K562 (cell line): Measurements from ENCODE around the gene MBD4. TPM values are rescaled to one million over a fixed set of nuclear protein-coding genes. Genes with fewer than 3 reads are reported as not detected.

Experiments used
- CBX3 ChIP-seq, 2 experiments: IDR thresholded peaks; 1 replicate in 1 of 2; 2 replicates in 1 of 2; pipeline ENCODE4 v1.6.1; 2012; ENCODE audit warnings: inconsistent platforms in 2 of 2, low read length in 2 of 2, borderline replicate concordance in 1 of 2, control low read depth in 1 of 2
- CHD7 ChIP-seq: fragments of 200-600 bp; sonication (generic); IDR thresholded peaks from one replicate; pipeline ENCODE4 v1.6.1; 2012; ENCODE audit warnings: mild to moderate bottlenecking, low read depth, low read length, inconsistent platforms
- LCOR ChIP-seq: sonication (generic); formaldehyde crosslinking; IDR thresholded peaks from 2 replicates; pipeline ENCODE4 v1.8.0; 2022; ENCODE audit warnings: mild to moderate bottlenecking, missing genetic modification reagents
- STAT6 ChIP-seq: sonication (generic); formaldehyde crosslinking; IDR thresholded peaks from 2 replicates; pipeline ENCODE4 v1.8.1; 2023; ENCODE audit warnings: mild to moderate bottlenecking, missing genetic modification reagents
- TSHZ1 ChIP-seq: fragments of 250-450 bp; sonication (Bioruptor Pico); IDR thresholded peaks from 2 replicates; pipeline ENCODE4 v1.4.0; 2020; ENCODE audit warnings: mild to moderate bottlenecking, moderate library complexity
- USF1 ChIP-seq: sonication (generic); formaldehyde crosslinking; IDR thresholded peaks from 2 replicates; pipeline ENCODE4 v1.9.0; 2022; ENCODE audit warnings: mild to moderate bottlenecking, missing genetic modification reagents
- ZKSCAN1 ChIP-seq: fragments of 150-350 bp; IDR thresholded peaks from 2 replicates; pipeline ENCODE4 v1.6.1; 2016; ENCODE audit warnings: low read depth, low read length
- ZNF41 ChIP-seq: fragments of 250-450 bp; sonication (Bioruptor Pico); conservative IDR thresholded peaks from 2 replicates; pipeline ENCODE4 v1.4.0; 2020; ENCODE audit warnings: mild to moderate bottlenecking
- polyA plus RNA-seq, 8 experiments: library from polyadenylated mRNA; depleted of rRNA in 4 of 8; stranded (reverse) in 5 of 8; unstranded in 3 of 8; fragments of >200 nt; fragmentation: Nextera tagmentation in 2 of 8; fragmentation: Illumina TruSeq in 1 of 8; extraction: Ambion mirVana in 2 of 8; extraction: Trizol in 1 of 8; gene quantifications; 2 replicates each; pipeline versions ENCODE4 v1.2.1 to v1.2.3, GENCODE V29; 2011 to 2014; ENCODE audit warnings: inconsistent platforms in 1 of 8, missing spikeins in 1 of 8
- total RNA-seq, 7 experiments: library from RNA; depleted of rRNA in 6 of 7; stranded (reverse); fragments of >200 nt in 6 of 7; fragmentation: Illumina TruSeq in 2 of 7; extraction: Trizol in 2 of 7; gene quantifications; 2 replicates each; pipeline versions ENCODE4 v1.2.1 to v1.2.3, GENCODE V29; 2011 to 2021; ENCODE audit warnings: low replicate concordance in 1 of 7

MBD4 gene
- total and polyA plus RNA-seq, 9 of the 15 experiments (the other 6 are each of a cell fraction or from before 2014, with no cell fraction given): 13.3 to 63.9 (median 39.0) TPM

GRCh38 chr3:129399145-129399894 lies 40.4 kb downstream of the MBD4 start (continued):
- TF ChIP-seq STAT6: no peak
- TF ChIP-seq CHD7: no peak
- no peak for TF ChIP-seq TSHZ1
- no peak for TF ChIP-seq ZKSCAN1
- TF ChIP-seq LCOR (CRISPR knock-in tag): peak; percentile 93
- no peak for TF ChIP-seq USF1 (CRISPR knock-in tag)
- peak in 1 of 2 experiments; percentile 46; a peak in 1 of 3 replicates for TF ChIP-seq CBX3 (IDR thresholded peaks at IDR 0.05; ENCODE audit: borderline replicate concordance in 1 of 2, low read length in 2 of 2)
- no peak for TF ChIP-seq ZNF41 (CRISPR knock-in tag)
